HepG2 (cell line): Measurements from ENCODE around the gene WSCD2. TPM values are rescaled to one million over a fixed set of nuclear protein-coding genes. Genes with fewer than 3 reads are reported as not detected.

Source experiments
- ATAC-seq: fragments of 200-7000 bp; cut with Tn5 transposase; 3 replicates; pipeline ENCODE4 v1.9.1; 2020; ENCODE audit warnings: mild to moderate bottlenecking, moderate library complexity
- BruUV-seq: library from RNA; stranded (reverse); fragments of 400-500 nt; replicated peaks from 2 replicates; lab custom pipeline; 2021; lab: Mats Ljungman, UMichigan
- CTCF ChIA-PET: fragments of 300-600 bp; formaldehyde crosslinking; extraction: SDS; loops from one replicate; lab custom pipeline; 2021; ENCODE audit warnings: low total read pairs, inconsistent platforms, low intra/inter-chr PET ratio; lab: Yijun Ruan, JAX
- POLR2A ChIA-PET: fragments of 350-600 bp; sonication (Branson Sonifier 250); formaldehyde crosslinking; loops from one replicate; lab custom pipeline; 2020; ENCODE audit warnings: antibody characterized with exemption, inconsistent platforms; lab: Yijun Ruan, JAX
- DNase-seq: peaks from one replicate; pipeline ENCODE4 v3.0.0-alpha.2; 2015; ENCODE audit warnings: low spot score
- FAIRE-seq: peaks from 3 replicates; lab custom pipeline; 2011; peaks lifted over from hg19 to GRCh38; lab: Jason Lieb, UNC
- H2AFZ ChIP-seq: one replicate; pipeline ENCODE4 v1.6.1; 2011; ENCODE audit warnings: low read length, inconsistent platforms
- H3K27ac ChIP-seq: fragments of 300-600 bp; 3 replicates; pipeline ENCODE4 v1.8.0; 2011; ENCODE audit warnings: mixed run types, mild to moderate bottlenecking, mixed read lengths, low read length, inconsistent platforms; ENCODE audit not compliant: insufficient read depth; ENCODE audit errors: extremely low read length
- H3K27me3 ChIP-seq, 2 experiments: fragments of 200-600 bp in 1 of 2; 2 replicates in 1 of 2; 3 replicates in 1 of 2; pipeline versions ENCODE4 v1.6.0 to v1.8.0; 2011; ENCODE audit warnings: low read length in 2 of 2, mild to moderate bottlenecking in 2 of 2, moderate library complexity in 2 of 2, inconsistent platforms in 1 of 2; ENCODE audit not compliant: insufficient read depth in 2 of 2, control insufficient read depth in 1 of 2
- H3K36me3 ChIP-seq, 2 experiments: fragments of 200-600 bp in 1 of 2; replicated peaks in 1 of 2; 2 replicates in 1 of 2; 3 replicates in 1 of 2; pipeline versions ENCODE4 v1.5.1 to v1.8.0; 2011; ENCODE audit warnings: low read length in 2 of 2, inconsistent platforms in 1 of 2; ENCODE audit not compliant: insufficient read depth in 2 of 2, control insufficient read depth in 1 of 2
- H3K4me1 ChIP-seq: 2 replicates; pipeline ENCODE4 v1.5.1; 2012; ENCODE audit warnings: low read length, inconsistent platforms; ENCODE audit not compliant: insufficient read depth
- H3K4me2 ChIP-seq: 2 replicates; pipeline ENCODE4 v1.6.0; 2011; ENCODE audit warnings: low read depth, low read length, inconsistent platforms
- H3K4me3 ChIP-seq, 3 experiments: fragments of 200-600 bp in 1 of 3; sonication (generic), shearing (Covaris generic) in 1 of 3; replicated peaks in 1 of 3; 2 replicates each; pipeline ENCODE4 v1.5.1; 2011 to 2016; ENCODE audit warnings: low read length in 3 of 3, inconsistent platforms in 2 of 3, low read depth in 2 of 3, mild to moderate bottlenecking in 2 of 3, control low read depth in 1 of 3, mixed read lengths in 1 of 3; ENCODE audit not compliant: insufficient read depth in 1 of 3
- H3K79me2 ChIP-seq: one replicate; pipeline ENCODE4 v1.6.1; 2011; ENCODE audit warnings: low read length, inconsistent platforms; ENCODE audit not compliant: insufficient read depth
- H3K9ac ChIP-seq: 2 replicates; pipeline ENCODE4 v1.6.0; 2011; ENCODE audit warnings: mild to moderate bottlenecking, low read depth, low read length, inconsistent platforms; ENCODE audit not compliant: insufficient read depth
- H3K9me3 ChIP-seq: 2 replicates; pipeline ENCODE4 v1.5.1; 2012; ENCODE audit warnings: mild to moderate bottlenecking, low read length
- H4K20me1 ChIP-seq: 2 replicates; pipeline ENCODE4 v1.6.0; 2011; ENCODE audit warnings: inconsistent platforms, mild to moderate bottlenecking, low read length, moderate library complexity; ENCODE audit not compliant: insufficient read depth
- BRCA1 ChIP-seq: sonication (generic); formaldehyde crosslinking; IDR thresholded peaks from 2 replicates; pipeline ENCODE4 v1.4.0; 2020; ENCODE audit warnings: missing genetic modification reagents
- EEA1 ChIP-seq: sonication (generic); formaldehyde crosslinking; IDR thresholded peaks from 2 replicates; pipeline ENCODE4 v1.5.1; 2020; ENCODE audit warnings: mild to moderate bottlenecking, missing genetic modification reagents, borderline replicate concordance
- HNF4A ChIP-seq: sonication (generic); formaldehyde crosslinking; IDR thresholded peaks from 2 replicates; pipeline ENCODE4 v1.4.0; 2020; ENCODE audit warnings: missing genetic modification reagents
- PPARG ChIP-seq: conservative IDR thresholded peaks from 2 replicates; pipeline ENCODE4 v1.6.1; 2016; ENCODE audit warnings: missing biosample characterization, missing genetic modification reagents
- RFX5 ChIP-seq: IDR thresholded peaks from 2 replicates; pipeline ENCODE4 v1.6.1; 2011; ENCODE audit warnings: low read depth, low read length, improper control_type of control experiment
- ZNF33A ChIP-seq: sonication (generic); formaldehyde crosslinking; IDR thresholded peaks from 2 replicates; pipeline ENCODE4 v1.5.1; 2020; ENCODE audit warnings: missing genetic modification reagents, mild to moderate bottlenecking, moderate library complexity, borderline replicate concordance
- ZNF556 ChIP-seq: sonication (generic); formaldehyde crosslinking; IDR thresholded peaks from 2 replicates; pipeline ENCODE4 v1.4.0; 2020; ENCODE audit warnings: mild to moderate bottlenecking, missing genetic modification reagents, borderline replicate concordance
- ZNF652 ChIP-seq: IDR thresholded peaks from 2 replicates; pipeline ENCODE4 v1.6.1; 2016; ENCODE audit warnings: low read depth, borderline replicate concordance
- ZNF703 ChIP-seq: sonication (generic); formaldehyde crosslinking; IDR thresholded peaks from 2 replicates; pipeline ENCODE4 v1.5.1; 2020; ENCODE audit warnings: missing genetic modification reagents, mild to moderate bottlenecking, moderate library complexity, borderline replicate concordance
- ZNF746 ChIP-seq: sonication (generic); formaldehyde crosslinking; IDR thresholded peaks from 2 replicates; pipeline ENCODE4 v1.8.0; 2022; ENCODE audit warnings: mild to moderate bottlenecking, missing genetic modification reagents
- ZNF841 ChIP-seq: sonication (generic); formaldehyde crosslinking; IDR thresholded peaks from 2 replicates; pipeline ENCODE4 v1.8.1; 2023; ENCODE audit warnings: missing genetic modification reagents, borderline replicate concordance
- WGBS: methylation state at CpG from one replicate; pipeline ENCODE4 v1.1.6; 2017; ENCODE audit warnings: low lambda C conversion rate; 5-methylcytosine and 5-hydroxymethylcytosine counted together
- in situ Hi-C: cut with HindIII; loops from 2 replicates; pipeline ENCODE4 v1.10.0; 2017; ENCODE audit warnings: low pct_unique_long_range_greater_than_20kb; ENCODE audit not compliant: extremely low pct_ligation_motif_present
- intact Hi-C: fragments of 100-400 bp; cut with micrococcal nuclease; formaldehyde crosslinking; loops from one replicate; pipeline ENCODE4 v1.10.0; 2022; ENCODE audit not compliant: unreplicated experiment
- polyA plus RNA-seq, 8 experiments: library from polyadenylated mRNA; depleted of rRNA in 3 of 8; stranded (reverse) in 7 of 8; unstranded in 1 of 8; fragments of >200 nt; fragmentation: Illumina TruSeq in 4 of 8; extraction: Trizol in 4 of 8; gene quantifications; 2 replicates each; pipeline versions ENCODE4 v1.2.1 to v1.2.3, GENCODE V29; 2011 to 2016; ENCODE audit warnings: low read depth in 4 of 8, missing spikeins in 1 of 8, mixed read lengths in 1 of 8; ENCODE audit not compliant: insufficient read depth in 1 of 8
- total RNA-seq, 5 experiments: library from RNA; depleted of rRNA; stranded (reverse); fragments of >200 nt; fragmentation: Illumina TruSeq; extraction: Trizol; gene quantifications; 2 replicates each; pipeline ENCODE4 v1.2.3, GENCODE V29; 2016; ENCODE audit warnings: low read depth in 1 of 5
- TF ChIP-seq, protein P1 (sequence below): IDR thresholded peaks from 2 replicates; pipeline ENCODE4 v1.6.1; 2018; ENCODE audit warnings: missing genetic modification reagents, mild to moderate bottlenecking, missing compliant biosample characterization
- TF ChIP-seq, protein P2 (sequence below): IDR thresholded peaks from 2 replicates; pipeline ENCODE4 v1.6.1; 2018; ENCODE audit warnings: missing genetic modification reagents
- TF ChIP-seq, protein P3 (sequence below): sonication (generic); formaldehyde crosslinking; IDR thresholded peaks from 2 replicates; pipeline ENCODE4 v1.4.0; 2020; ENCODE audit warnings: mild to moderate bottlenecking, missing genetic modification reagents, borderline replicate concordance
- TF ChIP-seq, protein P4 (sequence below): sonication (generic); formaldehyde crosslinking; IDR thresholded peaks from 2 replicates; pipeline ENCODE4 v1.4.0; 2020; ENCODE audit warnings: missing genetic modification reagents, low read depth, mild to moderate bottlenecking, borderline replicate concordance

WSCD2 gene
- total and polyA plus RNA-seq, 2 of the 13 experiments (the other 11 are each of a cell fraction or from before 2014, with no cell fraction given): not detected

DNA sequence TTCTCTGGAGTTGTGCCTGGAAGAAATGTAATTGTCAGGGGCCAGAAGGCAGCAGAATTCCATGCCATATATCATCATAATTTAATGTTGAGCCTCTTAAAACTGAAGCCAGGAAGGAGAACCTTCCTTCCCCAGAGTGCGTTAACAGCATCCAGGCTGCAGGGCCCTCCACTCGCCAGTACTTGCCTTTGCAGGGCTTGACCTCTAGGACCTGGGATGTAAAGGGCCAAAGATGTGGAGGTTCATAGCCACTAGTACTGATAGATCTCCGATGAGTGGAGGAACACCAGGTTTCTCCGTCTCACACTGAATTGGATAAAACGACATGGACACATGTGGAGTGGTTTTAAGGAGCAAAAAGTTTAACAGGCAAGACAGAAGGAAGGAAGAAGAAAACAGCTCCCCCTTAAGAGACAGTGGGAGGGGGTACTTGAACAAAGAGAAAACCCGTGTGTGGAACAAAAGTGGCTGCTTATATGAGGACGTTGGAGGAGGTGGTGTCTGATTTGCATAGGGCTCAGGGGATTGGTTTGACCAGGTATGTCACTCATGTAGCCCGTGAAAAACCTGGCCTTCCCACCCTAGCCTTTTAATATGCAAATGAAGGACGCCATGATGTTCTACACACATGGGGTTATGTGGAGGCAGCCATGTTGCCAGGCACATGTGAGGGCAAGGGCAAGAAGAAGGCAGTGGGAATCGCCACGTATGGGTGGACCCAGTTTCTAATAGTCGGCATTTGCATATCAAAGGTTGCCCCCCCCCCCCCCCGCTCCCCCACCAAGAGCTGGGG is 38.8 kb upstream of the WSCD2 start:
- no peak for FAIRE-seq
- Histone ChIP-seq H3K79me2 (no peaks in the 10 kb centered on the region), H4K20me1 (no peaks in the 10 kb centered on the region), H3K9ac (no peak overlapping the region), H3K36me3 (no peaks in the 10 kb centered on the region), H3K4me1 (no peaks in the 10 kb centered on the region), H2AFZ (no peak overlapping the region), H3K9me3 (no peaks in the 10 kb centered on the region), H3K4me2 (no peak overlapping the region), H3K4me3 (no peak overlapping the region), H3K27ac (no peak overlapping the region), H3K27me3 (peaks cover 0 to 8% of the 10 kb centered on the region in 2 experiments; a peak in 2 of 5 replicates)
- CTCF ChIA-PET: no interaction called here
- POLR2A ChIA-PET: no interaction called here
- in situ Hi-C loops: no loop called here
- 5% methylated on average over 11 of the region's 13 CpGs for WGBS
- BruUV-seq: no TSS peak
- DNase-seq: no peak
- intact Hi-C loops: no loop called here
- ATAC-seq: no peak
- TF ChIP-seq, protein P1, sequence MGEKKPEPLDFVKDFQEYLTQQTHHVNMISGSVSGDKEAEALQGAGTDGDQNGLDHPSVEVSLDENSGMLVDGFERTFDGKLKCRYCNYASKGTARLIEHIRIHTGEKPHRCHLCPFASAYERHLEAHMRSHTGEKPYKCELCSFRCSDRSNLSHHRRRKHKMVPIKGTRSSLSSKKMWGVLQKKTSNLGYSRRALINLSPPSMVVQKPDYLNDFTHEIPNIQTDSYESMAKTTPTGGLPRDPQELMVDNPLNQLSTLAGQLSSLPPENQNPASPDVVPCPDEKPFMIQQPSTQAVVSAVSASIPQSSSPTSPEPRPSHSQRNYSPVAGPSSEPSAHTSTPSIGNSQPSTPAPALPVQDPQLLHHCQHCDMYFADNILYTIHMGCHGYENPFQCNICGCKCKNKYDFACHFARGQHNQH (CRISPR knock-in tag): no peak
- TF ChIP-seq ZNF746 (CRISPR knock-in tag) (no peak), BRCA1 (CRISPR knock-in tag) (no peak), ZNF33A (CRISPR knock-in tag) (no peak), ZNF652 (CRISPR knock-in tag) (no peak), ZNF556 (no peak), HNF4A (CRISPR knock-in tag) (no peak), ZNF703 (no peak), ZNF841 (CRISPR knock-in tag) (no peak), EEA1 (CRISPR knock-in tag) (no peak), RFX5 (no peak), PPARG (CRISPR knock-in tag) (no peak)
- TF ChIP-seq, protein P2, sequence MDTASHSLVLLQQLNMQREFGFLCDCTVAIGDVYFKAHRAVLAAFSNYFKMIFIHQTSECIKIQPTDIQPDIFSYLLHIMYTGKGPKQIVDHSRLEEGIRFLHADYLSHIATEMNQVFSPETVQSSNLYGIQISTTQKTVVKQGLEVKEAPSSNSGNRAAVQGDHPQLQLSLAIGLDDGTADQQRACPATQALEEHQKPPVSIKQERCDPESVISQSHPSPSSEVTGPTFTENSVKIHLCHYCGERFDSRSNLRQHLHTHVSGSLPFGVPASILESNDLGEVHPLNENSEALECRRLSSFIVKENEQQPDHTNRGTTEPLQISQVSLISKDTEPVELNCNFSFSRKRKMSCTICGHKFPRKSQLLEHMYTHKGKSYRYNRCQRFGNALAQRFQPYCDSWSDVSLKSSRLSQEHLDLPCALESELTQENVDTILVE: no peak
- TF ChIP-seq, protein P3, sequence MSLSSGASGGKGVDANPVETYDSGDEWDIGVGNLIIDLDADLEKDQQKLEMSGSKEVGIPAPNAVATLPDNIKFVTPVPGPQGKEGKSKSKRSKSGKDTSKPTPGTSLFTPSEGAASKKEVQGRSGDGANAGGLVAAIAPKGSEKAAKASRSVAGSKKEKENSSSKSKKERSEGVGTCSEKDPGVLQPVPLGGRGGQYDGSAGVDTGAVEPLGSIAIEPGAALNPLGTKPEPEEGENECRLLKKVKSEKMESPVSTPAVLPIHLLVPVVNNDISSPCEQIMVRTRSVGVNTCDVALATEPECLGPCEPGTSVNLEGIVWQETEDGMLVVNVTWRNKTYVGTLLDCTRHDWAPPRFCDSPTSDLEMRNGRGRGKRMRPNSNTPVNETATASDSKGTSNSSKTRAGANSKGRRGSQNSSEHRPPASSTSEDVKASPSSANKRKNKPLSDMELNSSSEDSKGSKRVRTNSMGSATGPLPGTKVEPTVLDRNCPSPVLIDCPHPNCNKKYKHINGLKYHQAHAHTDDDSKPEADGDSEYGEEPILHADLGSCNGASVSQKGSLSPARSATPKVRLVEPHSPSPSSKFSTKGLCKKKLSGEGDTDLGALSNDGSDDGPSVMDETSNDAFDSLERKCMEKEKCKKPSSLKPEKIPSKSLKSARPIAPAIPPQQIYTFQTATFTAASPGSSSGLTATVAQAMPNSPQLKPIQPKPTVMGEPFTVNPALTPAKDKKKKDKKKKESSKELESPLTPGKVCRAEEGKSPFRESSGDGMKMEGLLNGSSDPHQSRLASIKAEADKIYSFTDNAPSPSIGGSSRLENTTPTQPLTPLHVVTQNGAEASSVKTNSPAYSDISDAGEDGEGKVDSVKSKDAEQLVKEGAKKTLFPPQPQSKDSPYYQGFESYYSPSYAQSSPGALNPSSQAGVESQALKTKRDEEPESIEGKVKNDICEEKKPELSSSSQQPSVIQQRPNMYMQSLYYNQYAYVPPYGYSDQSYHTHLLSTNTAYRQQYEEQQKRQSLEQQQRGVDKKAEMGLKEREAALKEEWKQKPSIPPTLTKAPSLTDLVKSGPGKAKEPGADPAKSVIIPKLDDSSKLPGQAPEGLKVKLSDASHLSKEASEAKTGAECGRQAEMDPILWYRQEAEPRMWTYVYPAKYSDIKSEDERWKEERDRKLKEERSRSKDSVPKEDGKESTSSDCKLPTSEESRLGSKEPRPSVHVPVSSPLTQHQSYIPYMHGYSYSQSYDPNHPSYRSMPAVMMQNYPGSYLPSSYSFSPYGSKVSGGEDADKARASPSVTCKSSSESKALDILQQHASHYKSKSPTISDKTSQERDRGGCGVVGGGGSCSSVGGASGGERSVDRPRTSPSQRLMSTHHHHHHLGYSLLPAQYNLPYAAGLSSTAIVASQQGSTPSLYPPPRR (CRISPR knock-in tag): no peak
- TF ChIP-seq, protein P4, sequence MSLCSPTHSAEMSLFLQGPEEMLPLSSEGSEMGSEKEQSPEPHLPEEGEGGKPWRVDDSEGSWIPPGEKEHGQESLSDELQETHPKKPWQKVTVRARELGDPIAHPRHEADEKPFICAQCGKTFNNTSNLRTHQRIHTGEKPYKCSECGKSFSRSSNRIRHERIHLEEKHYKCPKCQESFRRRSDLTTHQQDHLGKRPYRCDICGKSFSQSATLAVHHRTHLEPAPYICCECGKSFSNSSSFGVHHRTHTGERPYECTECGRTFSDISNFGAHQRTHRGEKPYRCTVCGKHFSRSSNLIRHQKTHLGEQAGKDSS (CRISPR knock-in tag): no peak
